Right lung (tissue), 5 donors: ENCODE data around the gene TMEM144. TPM values are rescaled to one million over a fixed set of nuclear protein-coding genes. Genes with fewer than 3 reads are reported as not detected.
"Not testable (repeated sequence)": the region's sequence is repeated elsewhere in the genome, so short reads cannot be mapped to it uniquely, and the experiment has no call there.

Source experiments
- DNase-seq, 2 donors: peaks; one replicate each; pipeline ENCODE4 v3.0.0-alpha.2; 2013
- polyA plus RNA-seq, 5 donors: library from polyadenylated mRNA; unstranded; fragments of 120-200 nt; gene quantifications; one replicate each; pipeline versions ENCODE4 v1.2.1 to v1.2.3, GENCODE V29; 2013; ENCODE audit warnings: inconsistent platforms in 1 of 5, low replicate concordance in 1 of 5; ENCODE audit not compliant: insufficient read length in 5 of 5, insufficient read depth in 1 of 5

The TMEM144 gene
- polyA plus RNA-seq, 5 donors = 4.6 to 7.1 (median 5.9) TPM

DNA sequence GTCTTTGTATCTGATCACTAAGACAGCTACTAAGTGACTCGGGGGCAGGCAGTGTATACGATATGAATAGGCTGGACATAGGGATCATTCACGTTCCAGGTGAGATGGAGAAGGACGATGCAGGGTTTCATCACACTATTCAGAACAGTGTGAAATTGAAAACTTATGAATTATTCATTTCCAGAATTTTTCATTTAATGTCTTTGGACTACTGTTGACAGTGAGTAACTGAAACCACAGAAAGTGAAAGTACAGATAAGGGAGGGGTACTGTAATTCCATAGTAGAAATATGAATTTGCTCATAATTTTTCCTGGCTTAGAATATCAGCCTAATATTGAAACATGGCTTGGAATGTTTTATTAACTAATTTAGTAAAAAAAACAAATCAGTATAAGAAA lies 24.4 kb downstream of the TMEM144 start:
- DNase-seq = no peak

GRCh38 chr4:158236304-158237030 lies 26.2 kb downstream of the TMEM144 start:
- DNase-seq = no peak

- no peak for DNase-seq
Measured at GRCh38 chr4:158238575-158238974, 28.3 kb downstream of the TMEM144 start.

DNA sequence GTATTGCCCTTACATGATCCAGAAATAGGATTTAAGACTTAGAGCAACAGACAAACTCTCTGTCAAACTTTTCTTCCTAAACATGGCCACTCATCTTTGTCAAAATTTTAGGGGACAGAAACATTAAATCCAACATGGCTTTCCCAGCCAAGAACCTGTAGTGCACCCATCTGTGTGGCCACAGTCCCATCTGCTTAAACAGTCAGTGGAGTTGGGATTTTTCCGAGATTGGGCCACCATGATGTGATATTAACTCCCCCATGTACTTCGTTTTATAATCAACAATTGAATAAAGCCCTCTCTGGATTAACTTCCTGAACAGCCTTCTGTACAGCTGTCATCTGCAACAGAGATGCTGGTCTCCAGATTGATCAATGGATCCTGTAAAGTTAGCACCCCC lies 28.9 kb downstream of the TMEM144 start:
- DNase-seq = no peak

DNA sequence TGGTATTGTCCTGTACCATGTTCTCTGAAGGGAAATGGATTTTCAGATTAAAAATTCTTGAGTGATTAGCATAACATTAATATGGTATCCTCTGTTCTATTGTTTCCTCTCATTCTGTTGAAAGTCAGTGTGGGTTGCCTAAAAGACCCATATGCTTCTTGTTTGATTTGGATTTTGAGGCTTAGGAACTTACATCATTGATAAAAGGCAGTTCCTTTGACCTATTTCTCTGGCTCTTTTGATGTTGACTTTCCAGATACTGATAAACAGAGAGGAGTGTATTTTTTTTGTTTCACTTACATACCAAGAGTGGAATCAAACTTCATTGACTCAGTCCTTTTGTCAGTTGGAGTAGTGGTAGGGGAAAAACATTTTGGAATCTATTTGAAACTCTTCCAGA lies 32.8 kb downstream of the TMEM144 start:
- DNase-seq = no peak

GRCh38 chr4:158250321-158250720 lies 40.0 kb downstream of the TMEM144 start:
- no peak for DNase-seq

- DNase-seq = peak; percentile 32 to 41
Measured at GRCh38 chr4:158253350-158253980, 43.2 kb downstream of the TMEM144 start.

- DNase-seq = no peak
Measured at GRCh38 chr4:158254292-158254691, 44.0 kb downstream of the TMEM144 start.

DNA sequence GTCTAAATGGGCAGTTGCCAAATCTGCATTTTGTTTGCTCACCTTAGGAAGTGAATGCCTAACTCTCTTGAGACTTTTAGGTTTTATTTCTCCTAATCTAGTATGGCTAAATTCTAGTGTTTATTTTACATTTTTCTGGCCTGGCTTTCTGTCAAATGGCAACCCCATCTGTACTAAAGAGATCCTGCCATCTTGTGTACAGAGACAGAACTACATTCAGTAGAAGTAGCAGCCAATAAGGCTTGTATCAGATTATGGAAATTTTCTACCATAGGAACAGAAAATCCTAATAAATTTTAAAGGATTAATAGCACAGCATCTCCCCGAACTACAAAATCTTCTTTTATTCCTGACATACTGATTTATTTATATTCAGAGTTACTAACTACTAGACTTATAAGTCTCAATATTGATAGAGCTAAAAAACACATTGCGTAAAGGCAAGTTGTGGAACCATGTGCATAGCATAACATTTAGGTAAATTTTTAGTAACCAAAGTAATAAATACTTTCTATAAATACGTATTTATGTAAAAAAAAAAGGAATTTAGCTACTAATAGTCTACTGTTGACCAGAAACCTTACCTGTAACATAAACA lies 45.5 kb downstream of the TMEM144 start:
- peak; percentile 21 to 22 for DNase-seq

- peak in 1 of 2 donors; percentile 18 for DNase-seq
Measured at GRCh38 chr4:158259955-158260575, 49.8 kb downstream of the TMEM144 start.

DNA sequence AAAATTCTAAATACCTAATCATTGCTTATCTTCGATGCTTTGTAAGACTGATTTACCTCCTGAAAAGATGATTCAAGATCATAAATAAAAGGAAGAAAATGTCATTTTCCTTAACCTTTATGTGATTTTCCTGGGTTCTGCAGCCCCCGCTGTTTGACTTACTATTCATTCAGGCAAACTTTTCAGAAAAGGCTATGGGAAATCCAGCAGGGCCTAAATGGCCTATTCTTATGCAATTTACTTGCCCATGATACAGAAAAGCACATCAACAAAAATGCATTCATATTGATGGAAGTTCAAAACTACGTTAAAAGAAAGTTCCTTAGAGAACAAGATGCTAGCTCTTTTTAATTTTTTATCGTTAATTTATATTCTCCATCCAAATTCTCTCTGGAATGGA lies 51.2 kb downstream of the TMEM144 start:
- no peak for DNase-seq

GRCh38 chr4:158268553-158268952 lies 58.3 kb downstream of the TMEM144 start:
- DNase-seq = no peak

DNA sequence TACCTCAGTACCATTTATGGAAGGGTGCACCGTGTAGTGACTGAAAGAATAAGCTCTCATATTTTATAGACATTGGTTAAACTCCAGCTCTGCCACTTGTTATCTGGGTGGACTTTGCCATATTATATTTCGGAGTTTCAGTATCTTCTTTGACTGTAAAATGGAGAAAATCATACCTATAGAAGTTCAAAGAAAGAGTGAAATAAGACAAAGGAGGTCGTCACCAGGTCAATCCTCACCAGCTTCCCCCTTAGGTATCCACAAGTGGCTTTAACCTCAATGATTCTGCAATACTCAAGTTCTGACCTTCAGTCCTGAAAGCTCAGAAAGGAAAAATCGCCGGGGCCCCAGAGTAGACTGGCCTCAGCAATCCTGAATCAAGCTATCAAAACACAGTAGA lies 64.3 kb downstream of the TMEM144 start:
- no peak for DNase-seq

GRCh38 chr4:158277558-158277957 lies 67.3 kb downstream of the TMEM144 start:
- no peak for DNase-seq

DNA sequence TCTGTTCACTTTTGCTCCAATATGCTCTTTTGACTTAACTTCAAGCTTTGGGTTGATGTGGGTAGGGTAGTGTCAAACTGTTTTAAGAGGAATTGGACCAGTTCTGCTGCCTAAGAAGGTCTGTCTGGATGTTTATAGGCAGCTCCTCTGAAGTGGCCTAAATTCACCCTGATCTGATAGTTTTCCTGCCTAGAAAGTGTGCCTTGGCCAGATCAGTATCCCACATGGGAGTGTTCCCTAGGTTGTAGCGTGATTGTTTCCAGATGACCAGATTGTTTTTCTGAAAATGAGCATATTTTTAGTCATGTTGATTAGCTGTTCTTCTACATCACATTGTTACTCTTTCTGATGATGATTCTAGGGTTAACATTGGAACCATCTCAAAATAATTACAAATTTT lies 68.8 kb downstream of the TMEM144 start:
- not testable (repeated sequence) for DNase-seq

DNA sequence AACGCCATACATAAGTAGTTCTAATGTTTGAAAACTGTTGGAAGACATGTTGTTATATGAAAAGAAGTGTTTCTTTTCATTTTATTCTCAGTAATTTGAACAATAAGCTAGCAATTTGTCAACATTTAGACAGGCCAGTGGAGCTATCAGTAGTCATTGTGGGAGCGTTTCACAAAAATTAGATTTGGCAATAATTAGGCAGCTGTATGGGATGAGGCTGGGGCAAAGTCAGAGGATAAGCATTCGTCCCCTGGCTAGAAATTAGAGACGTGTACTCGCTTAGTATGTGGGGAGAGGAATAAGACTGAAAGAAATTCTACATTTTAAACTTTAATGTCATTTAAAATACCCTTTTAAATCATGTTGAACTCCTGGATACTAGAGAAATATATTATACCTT lies 70.6 kb downstream of the TMEM144 start:
- DNase-seq = no peak

GRCh38 chr4:158282252-158282651 lies 72.0 kb downstream of the TMEM144 start:
- no peak for DNase-seq

DNA sequence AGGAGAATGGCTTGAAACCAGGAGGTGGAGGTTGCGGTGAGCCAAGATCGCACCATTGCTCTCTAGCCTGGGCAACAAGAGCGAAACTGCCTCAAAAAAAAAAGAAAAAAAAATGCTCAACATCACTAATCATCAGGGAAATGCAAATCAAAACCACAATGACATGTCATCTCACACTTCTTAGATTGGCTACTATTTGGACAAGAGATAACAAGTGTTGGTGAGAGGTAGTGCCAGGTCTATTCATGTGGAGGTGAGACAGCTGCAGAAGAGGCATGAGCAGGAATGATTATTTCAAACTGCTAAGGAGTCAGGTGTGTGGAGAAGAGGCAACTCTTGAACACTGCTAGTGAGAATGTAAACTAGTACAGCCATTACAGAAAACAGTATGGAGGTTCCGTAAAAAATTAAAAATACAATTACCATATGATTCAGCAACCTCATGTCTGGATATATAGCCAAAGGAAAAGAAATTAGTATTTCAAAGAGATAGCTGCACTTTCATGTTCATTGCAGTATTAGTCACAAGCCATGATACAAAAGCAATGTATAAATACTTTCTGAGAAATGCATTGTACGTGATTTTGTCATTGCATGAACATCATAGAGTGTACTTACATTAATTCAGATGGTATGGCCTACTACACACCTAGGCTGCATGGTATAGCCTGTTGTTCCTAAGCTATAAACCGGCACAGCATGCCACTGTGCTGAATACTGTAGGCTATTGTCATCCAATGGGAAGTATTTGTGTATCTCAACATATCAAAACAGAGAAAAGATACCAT lies 75.3 kb downstream of the TMEM144 start:
- no peak for DNase-seq

DNA sequence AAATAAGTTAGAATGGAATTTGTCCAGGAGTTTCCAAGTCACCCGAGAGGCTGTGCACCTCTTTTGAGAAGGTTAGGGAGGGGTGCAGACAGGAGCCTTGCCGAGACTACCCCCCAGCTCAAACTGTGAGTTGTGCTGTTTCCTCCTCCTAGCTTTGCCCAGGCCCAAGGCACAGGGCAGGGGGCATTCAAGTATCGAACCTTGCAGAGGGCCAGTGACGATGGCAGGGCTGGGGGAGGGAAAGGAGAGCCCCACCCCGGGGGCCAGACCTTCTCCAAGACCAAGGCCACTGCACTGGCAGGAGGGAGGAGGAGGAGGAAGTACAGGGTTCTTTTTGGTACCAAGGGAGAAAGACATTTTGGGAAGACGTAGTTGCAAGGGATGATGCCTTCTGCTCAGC lies 80.6 kb downstream of the TMEM144 start:
- no peak for DNase-seq

GRCh38 chr4:158291334-158292055 lies 81.2 kb downstream of the TMEM144 start:
- DNase-seq = no peak

- DNase-seq = no peak
Measured at GRCh38 chr4:158292156-158292555, 81.9 kb downstream of the TMEM144 start.
